ENCODE measurements around the gene ZNF578. TPM values are rescaled to one million over a fixed set of nuclear protein-coding genes. Genes with fewer than 3 reads are reported as not detected.

Gene ZNF578
- total RNA-seq, 1 experiment from 2014 or later = 0.69 TPM

GRCh38 chr19:52522551-52522950, 69.2 kb downstream of the ZNF578 start:
- BruUV-seq (replicated peaks) = no TSS peak
- Histone ChIP-seq H3K27ac (ENCODE audit: low read depth, low read length, poor library complexity, severe bottlenecking) (no peak overlapping the region), H3K36me3 (ENCODE audit: insufficient read depth, low read length, poor library complexity, severe bottlenecking) (no peaks in the 10 kb centered on the region), H3K4me3 (ENCODE audit: low read depth, low read length, poor library complexity, severe bottlenecking) (no peak overlapping the region), H3K27me3 (replicated peaks; ENCODE audit: insufficient read depth, low read depth, low read length, poor library complexity) (no peaks in the 10 kb centered on the region), H3K9me3 (ENCODE audit: low read depth, low read length, poor library complexity, severe bottlenecking) (peaks cover 12% of the 10 kb centered on the region), H3K4me1 (ENCODE audit: insufficient read depth, low read length, poor library complexity, severe bottlenecking) (no peaks in the 10 kb centered on the region)
- intact Hi-C loops (cut with micrococcal nuclease; ENCODE audit: unreplicated experiment) = no loop called here
- TF ChIP-seq EZH2 (IDR thresholded peaks at IDR 0.05; ENCODE audit: borderline replicate concordance, low read depth, low read length, poor library complexity, severe bottlenecking) = no peak
- TF ChIP-seq, protein P1, sequence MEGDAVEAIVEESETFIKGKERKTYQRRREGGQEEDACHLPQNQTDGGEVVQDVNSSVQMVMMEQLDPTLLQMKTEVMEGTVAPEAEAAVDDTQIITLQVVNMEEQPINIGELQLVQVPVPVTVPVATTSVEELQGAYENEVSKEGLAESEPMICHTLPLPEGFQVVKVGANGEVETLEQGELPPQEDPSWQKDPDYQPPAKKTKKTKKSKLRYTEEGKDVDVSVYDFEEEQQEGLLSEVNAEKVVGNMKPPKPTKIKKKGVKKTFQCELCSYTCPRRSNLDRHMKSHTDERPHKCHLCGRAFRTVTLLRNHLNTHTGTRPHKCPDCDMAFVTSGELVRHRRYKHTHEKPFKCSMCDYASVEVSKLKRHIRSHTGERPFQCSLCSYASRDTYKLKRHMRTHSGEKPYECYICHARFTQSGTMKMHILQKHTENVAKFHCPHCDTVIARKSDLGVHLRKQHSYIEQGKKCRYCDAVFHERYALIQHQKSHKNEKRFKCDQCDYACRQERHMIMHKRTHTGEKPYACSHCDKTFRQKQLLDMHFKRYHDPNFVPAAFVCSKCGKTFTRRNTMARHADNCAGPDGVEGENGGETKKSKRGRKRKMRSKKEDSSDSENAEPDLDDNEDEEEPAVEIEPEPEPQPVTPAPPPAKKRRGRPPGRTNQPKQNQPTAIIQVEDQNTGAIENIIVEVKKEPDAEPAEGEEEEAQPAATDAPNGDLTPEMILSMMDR (conservative IDR thresholded peaks at IDR 0.05; ENCODE audit: low read depth, low read length) = no peak
- POLR2A ChIA-PET (ENCODE audit: low non-redundant PET) = no interaction called here
- CTCF ChIA-PET = no interaction called here
- no peak for DNase-seq (ENCODE audit: low spot score)

DNA sequence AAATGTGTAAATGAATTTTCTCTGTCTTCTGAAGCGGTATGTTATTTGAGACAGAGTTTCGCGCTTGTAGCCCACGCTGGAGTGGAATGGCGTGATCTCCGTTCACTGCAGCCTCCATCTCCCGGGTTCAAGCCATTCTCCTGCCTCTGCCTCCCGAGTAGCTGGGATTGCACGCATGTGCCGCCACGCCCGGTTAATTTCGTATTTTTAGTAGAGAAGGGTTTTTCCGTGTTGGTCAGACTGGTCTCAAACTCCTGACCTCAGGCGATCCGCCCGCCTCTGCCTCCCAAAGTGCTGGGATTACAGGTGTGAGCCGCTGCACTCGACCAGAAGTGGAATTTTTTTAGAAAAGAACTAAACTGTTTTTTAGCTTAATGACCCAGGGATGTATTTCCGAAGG, 70.7 kb downstream of the ZNF578 start:
- no peak for TF ChIP-seq EZH2 (IDR thresholded peaks at IDR 0.05; ENCODE audit: borderline replicate concordance, low read depth, low read length, poor library complexity, severe bottlenecking)
- TF ChIP-seq, protein P1 (conservative IDR thresholded peaks at IDR 0.05; ENCODE audit: low read depth, low read length) = no peak
- POLR2A ChIA-PET (ENCODE audit: low non-redundant PET) = no interaction called here
- Histone ChIP-seq H3K4me3 (ENCODE audit: low read depth, low read length, poor library complexity, severe bottlenecking) (no peak overlapping the region), H3K27ac (ENCODE audit: low read depth, low read length, poor library complexity, severe bottlenecking) (no peak overlapping the region), H3K9me3 (ENCODE audit: low read depth, low read length, poor library complexity, severe bottlenecking) (peaks cover 12% of the 10 kb centered on the region), H3K36me3 (ENCODE audit: insufficient read depth, low read length, poor library complexity, severe bottlenecking) (no peaks in the 10 kb centered on the region), H3K4me1 (ENCODE audit: insufficient read depth, low read length, poor library complexity, severe bottlenecking) (peaks cover 5% of the 10 kb centered on the region), H3K27me3 (replicated peaks; ENCODE audit: insufficient read depth, low read depth, low read length, poor library complexity) (no peaks in the 10 kb centered on the region)
- BruUV-seq (replicated peaks) = no TSS peak
- DNase-seq (ENCODE audit: low spot score) = no peak
- intact Hi-C loops (cut with micrococcal nuclease; ENCODE audit: unreplicated experiment) = no loop called here
- CTCF ChIA-PET = no interaction called here

GRCh38 chr19:52527134-52527955, 74.0 kb downstream of the ZNF578 start, which contains the start of gene ZNF808:
Gene ZNF808, plus strand, starts transcription at chr19:52527668. Its CDS starts 15,617 bp downstream, at chr19:52543285.
- BruUV-seq (replicated peaks) = no TSS peak
- Histone ChIP-seq H3K27ac (ENCODE audit: low read depth, low read length, poor library complexity, severe bottlenecking) (peak within 1 kb of the TSS; percentile 85), H3K9me3 (ENCODE audit: low read depth, low read length, poor library complexity, severe bottlenecking) (peaks cover 9% of the 10 kb centered on the region), H3K4me1 (ENCODE audit: insufficient read depth, low read length, poor library complexity, severe bottlenecking) (peaks cover 5% of the 10 kb centered on the region), H3K36me3 (ENCODE audit: insufficient read depth, low read length, poor library complexity, severe bottlenecking) (no peaks in the 10 kb centered on the region), H3K4me3 (ENCODE audit: low read depth, low read length, poor library complexity, severe bottlenecking) (peak within 1 kb of the TSS; percentile 76), H3K27me3 (replicated peaks; ENCODE audit: insufficient read depth, low read depth, low read length, poor library complexity) (no peaks in the 10 kb centered on the region)
- DNase-seq (ENCODE audit: low spot score) = peak; percentile 92
- intact Hi-C loops (cut with micrococcal nuclease; ENCODE audit: unreplicated experiment) = no loop called here
- no peak for TF ChIP-seq EZH2 (IDR thresholded peaks at IDR 0.05; ENCODE audit: borderline replicate concordance, low read depth, low read length, poor library complexity, severe bottlenecking)
- TF ChIP-seq, protein P1 (conservative IDR thresholded peaks at IDR 0.05; ENCODE audit: low read depth, low read length) = peak; percentile 45
- POLR2A ChIA-PET (ENCODE audit: low non-redundant PET) = no interaction called here
- CTCF ChIA-PET = no interaction called here

Measured in A673 (cell line).